H1 (cell line): Measurements from ENCODE around the gene OR10H1. TPM values are rescaled to one million over a fixed set of nuclear protein-coding genes. Genes with fewer than 3 reads are reported as not detected.
"Not testable (repeated sequence)": the region's sequence is repeated elsewhere in the genome, so short reads cannot be mapped to it uniquely, and the experiment has no call there.

Source experiments
- CTCF ChIA-PET: fragments of 300-600 bp; sonication (Branson Sonifier 250); formaldehyde crosslinking; loops from one replicate; lab custom pipeline; 2021; ENCODE audit not compliant: partially characterized antibody; lab: Charles Lee
- POLR2A ChIA-PET: fragments of 300-600 bp; sonication (Branson Sonifier 250); formaldehyde crosslinking; loops from one replicate; lab custom pipeline; 2021; ENCODE audit warnings: inconsistent platforms; ENCODE audit not compliant: partially characterized antibody; lab: Charles Lee
- DNase-seq, 2 experiments: peaks; one replicate each; pipeline versions ENCODE4 v3.0.0 to v3.0.0-alpha.2; 2010 to 2022; ENCODE audit warnings: low spot score in 2 of 2, low read depth in 1 of 2, mixed read lengths in 1 of 2
- FAIRE-seq: peaks from 2 replicates; lab custom pipeline; 2011; peaks lifted over from hg19 to GRCh38; lab: Jason Lieb, UNC
- H2AFZ ChIP-seq: 2 replicates; pipeline ENCODE4 v1.8.1; 2012; ENCODE audit warnings: low read length, inconsistent platforms
- H2AK5ac ChIP-seq: 2 replicates; pipeline ENCODE4 v1.6.1; 2013; ENCODE audit warnings: low read depth, low read length
- H2BK120ac ChIP-seq: replicated peaks from 2 replicates; pipeline ENCODE3; 2013; ENCODE audit warnings: low read depth, low read length, inconsistent platforms
- H2BK12ac ChIP-seq: 2 replicates; pipeline ENCODE4 v1.6.1; 2013; ENCODE audit warnings: low read depth, low read length
- H2BK15ac ChIP-seq: 2 replicates; pipeline ENCODE4 v1.6.1; 2013; ENCODE audit warnings: low read length
- H2BK20ac ChIP-seq: 2 replicates; pipeline ENCODE4 v1.6.1; 2013; ENCODE audit warnings: low read length
- H2BK5ac ChIP-seq: 2 replicates; pipeline ENCODE4 v1.6.1; 2013; ENCODE audit warnings: low read depth, low read length
- H3K14ac ChIP-seq: 2 replicates; pipeline ENCODE4 v1.6.1; 2013; ENCODE audit warnings: inconsistent platforms; ENCODE audit not compliant: insufficient read length
- H3K18ac ChIP-seq: 2 replicates; pipeline ENCODE4 v1.6.1; 2013; ENCODE audit warnings: low read length; ENCODE audit errors: extremely low read depth
- H3K23ac ChIP-seq: 2 replicates; pipeline ENCODE4 v1.6.1; 2013; ENCODE audit warnings: inconsistent platforms; ENCODE audit not compliant: insufficient read length
- H3K23me2 ChIP-seq: 2 replicates; pipeline ENCODE4 v1.6.1; 2013; ENCODE audit warnings: low read depth, low read length
- H3K27ac ChIP-seq: 2 replicates; pipeline ENCODE4 v1.6.1; 2011; ENCODE audit warnings: low read depth, low read length, inconsistent platforms
- H3K27me3 ChIP-seq, 4 experiments: replicated peaks in 1 of 4; 1 replicate in 1 of 4; 2 replicates in 3 of 4; pipeline versions ENCODE4 v1.6.1 to v1.8.1; 2011 to 2013; ENCODE audit warnings: low read length in 3 of 4, mild to moderate bottlenecking in 3 of 4, inconsistent platforms in 2 of 4, mixed read lengths in 2 of 4, moderate library complexity in 1 of 4; ENCODE audit not compliant: control insufficient read depth in 3 of 4, insufficient read depth in 3 of 4; ENCODE audit errors: extremely low read depth in 1 of 4
- H3K36me3 ChIP-seq, 4 experiments: 2 replicates each; pipeline versions ENCODE4 v1.6.1 to v1.8.1; 2011 to 2013; ENCODE audit warnings: mild to moderate bottlenecking in 4 of 4, low read length in 3 of 4, moderate library complexity in 2 of 4, control low read depth in 1 of 4, inconsistent platforms in 1 of 4; ENCODE audit not compliant: insufficient read depth in 4 of 4, control insufficient read depth in 2 of 4
- H3K4ac ChIP-seq: replicated peaks from 2 replicates; pipeline ENCODE3; 2013; ENCODE audit warnings: low read length, low read depth, mixed read lengths, inconsistent platforms; ENCODE audit not compliant: insufficient read length
- H3K4me1 ChIP-seq, 4 experiments: replicated peaks in 1 of 4; 1 replicate in 1 of 4; 2 replicates in 3 of 4; pipeline versions ENCODE4 v1.6.1 to v1.8.1; 2011 to 2013; ENCODE audit warnings: low read length in 3 of 4, inconsistent platforms in 2 of 4, mixed read lengths in 1 of 4; ENCODE audit not compliant: insufficient read depth in 4 of 4, control insufficient read depth in 3 of 4
- H3K4me2 ChIP-seq, 2 experiments: 2 replicates each; pipeline versions ENCODE4 v1.6.1 to v1.8.1; 2011 to 2013; ENCODE audit warnings: low read depth in 2 of 2, low read length in 2 of 2, control low read depth in 1 of 2, inconsistent platforms in 1 of 2, mild to moderate bottlenecking in 1 of 2; ENCODE audit not compliant: insufficient read depth in 1 of 2
- H3K4me3 ChIP-seq, 4 experiments: fragments of 200-600, 300-600 bp in 1 of 4; sonication (generic), shearing (Covaris generic), sonication (Bioruptor Twin) in 1 of 4; 2 replicates each; pipeline versions ENCODE4 v1.5.1 to v1.8.1; 2011 to 2016; ENCODE audit warnings: low read length in 4 of 4, low read depth in 3 of 4, control low read depth in 2 of 4, inconsistent platforms in 2 of 4, mild to moderate bottlenecking in 2 of 4, mixed read lengths in 1 of 4, moderate library complexity in 1 of 4; ENCODE audit not compliant: insufficient read depth in 2 of 4; ENCODE audit errors: extremely low read depth in 1 of 4
- H3K56ac ChIP-seq: replicated peaks from 2 replicates; pipeline ENCODE3; 2013; ENCODE audit warnings: low read depth, mild to moderate bottlenecking, mixed read lengths, low read length, inconsistent platforms; ENCODE audit not compliant: insufficient read length
- H3K79me1 ChIP-seq: 2 replicates; pipeline ENCODE4 v1.6.1; 2013; ENCODE audit warnings: low read depth, low read length, control low read depth
- H3K79me2 ChIP-seq, 2 experiments: 2 replicates each; pipeline versions ENCODE4 v1.6.1 to v1.8.1; 2012 to 2013; ENCODE audit warnings: low read length in 2 of 2, mild to moderate bottlenecking in 2 of 2, inconsistent platforms in 1 of 2; ENCODE audit not compliant: insufficient read depth in 2 of 2, control insufficient read depth in 1 of 2
- H3K9ac ChIP-seq, 4 experiments: replicated peaks in 1 of 4; 1 replicate in 1 of 4; 2 replicates in 3 of 4; pipeline versions ENCODE4 v1.6.1 to v1.8.1; 2011 to 2013; ENCODE audit warnings: low read depth in 3 of 4, low read length in 3 of 4, control low read depth in 2 of 4, mild to moderate bottlenecking in 2 of 4, moderate library complexity in 2 of 4, inconsistent platforms in 1 of 4; ENCODE audit errors: extremely low read depth in 1 of 4
- H3K9me3 ChIP-seq, 2 experiments: 2 replicates each; pipeline versions ENCODE4 v1.6.1 to v1.8.1; 2012 to 2013; ENCODE audit warnings: mild to moderate bottlenecking in 2 of 2, moderate library complexity in 2 of 2, control low read depth in 1 of 2, inconsistent platforms in 1 of 2, low read depth in 1 of 2, low read length in 1 of 2, mixed read lengths in 1 of 2; ENCODE audit not compliant: insufficient read depth in 2 of 2
- H4K20me1 ChIP-seq, 2 experiments: replicated peaks in 1 of 2; 2 replicates each; pipeline versions ENCODE3 to v1.8.1; 2011 to 2013; ENCODE audit warnings: inconsistent platforms in 2 of 2, low read length in 2 of 2, mild to moderate bottlenecking in 1 of 2; ENCODE audit not compliant: insufficient read depth in 2 of 2, control insufficient read depth in 1 of 2
- H4K5ac ChIP-seq: 2 replicates; pipeline ENCODE4 v1.6.1; 2013; ENCODE audit warnings: low read length, low read depth, mixed read lengths, inconsistent platforms; ENCODE audit not compliant: insufficient read length
- H4K8ac ChIP-seq: 2 replicates; pipeline ENCODE4 v1.8.0; 2013; ENCODE audit warnings: mild to moderate bottlenecking, moderate library complexity, low read length, inconsistent platforms; ENCODE audit not compliant: insufficient read depth; ENCODE audit errors: extremely low read depth
- H4K91ac ChIP-seq: replicated peaks from 2 replicates; pipeline ENCODE3; 2013; ENCODE audit warnings: low read length, mixed read lengths, inconsistent platforms; ENCODE audit not compliant: insufficient read length
- POLR2AphosphoS5 ChIP-seq: IDR thresholded peaks from 2 replicates; pipeline ENCODE4 v1.6.1; 2011; ENCODE audit warnings: low read depth, low read length
- SIN3A ChIP-seq, 2 experiments: IDR thresholded peaks in 1 of 2; conservative IDR thresholded peaks in 1 of 2; 2 replicates each; pipeline ENCODE4 v1.6.1; 2011 to 2012; ENCODE audit warnings: low read length in 2 of 2, improper control_type of control experiment in 1 of 2, low read depth in 1 of 2, mild to moderate bottlenecking in 1 of 2
- WGBS, 2 experiments: shearing (Covaris generic) in 1 of 2; methylation state at CpG; one replicate each; pipeline versions ENCODE4 v1.1.6 to v1.1.7; 2013 to 2015; ENCODE audit warnings: low lambda C conversion rate in 2 of 2, mixed read lengths in 2 of 2, inconsistent platforms in 1 of 2, low coverage in 1 of 2, missing lambda C conversion rate in 1 of 2; ENCODE audit not compliant: insufficient replicate concordance in 2 of 2, insufficient coverage in 1 of 2, insufficient read length in 1 of 2; ENCODE audit errors: extremely low coverage in 1 of 2, missing lambda C conversion rate in 1 of 2; 5-methylcytosine and 5-hydroxymethylcytosine counted together
- polyA plus RNA-seq, 7 experiments: library from polyadenylated mRNA; depleted of rRNA in 3 of 7; stranded (reverse) in 5 of 7; unstranded in 2 of 7; fragments of >200 nt in 5 of 7; fragments of 200-250 nt in 2 of 7; gene quantifications; 1 replicate in 5 of 7; 2 replicates in 1 of 7; 4 replicates in 1 of 7; pipeline versions ENCODE4 v1.2.1 to v1.2.3, GENCODE V29; 2011 to 2013; ENCODE audit warnings: missing spikeins in 2 of 7, mixed read lengths in 2 of 7
- total RNA-seq: library from RNA; stranded (reverse); fragmentation: NEBNext Ultra II Directional; extraction: Animal tissue kit (Norgen Biotek cat#: 25700); gene quantifications from 2 replicates; pipeline ENCODE4 v1.2.1, GENCODE V29; 2021
- TF ChIP-seq, protein P1 (sequence below), 3 experiments: IDR thresholded peaks; 1 replicate in 2 of 3; 2 replicates in 1 of 3; pipeline versions ENCODE4 v1.5.1 to v1.6.1; 2011; ENCODE audit warnings: low read length in 3 of 3, mild to moderate bottlenecking in 3 of 3, inconsistent platforms in 2 of 3, low read depth in 1 of 3, moderate library complexity in 1 of 3; ENCODE audit not compliant: insufficient read depth in 1 of 3; ENCODE audit errors: control extremely low read depth in 1 of 3

OR10H1 gene
- total and polyA plus RNA-seq, 2 of the 8 experiments (the other 6 are each of a cell fraction or from before 2014, with no cell fraction given): not detected

DNA sequence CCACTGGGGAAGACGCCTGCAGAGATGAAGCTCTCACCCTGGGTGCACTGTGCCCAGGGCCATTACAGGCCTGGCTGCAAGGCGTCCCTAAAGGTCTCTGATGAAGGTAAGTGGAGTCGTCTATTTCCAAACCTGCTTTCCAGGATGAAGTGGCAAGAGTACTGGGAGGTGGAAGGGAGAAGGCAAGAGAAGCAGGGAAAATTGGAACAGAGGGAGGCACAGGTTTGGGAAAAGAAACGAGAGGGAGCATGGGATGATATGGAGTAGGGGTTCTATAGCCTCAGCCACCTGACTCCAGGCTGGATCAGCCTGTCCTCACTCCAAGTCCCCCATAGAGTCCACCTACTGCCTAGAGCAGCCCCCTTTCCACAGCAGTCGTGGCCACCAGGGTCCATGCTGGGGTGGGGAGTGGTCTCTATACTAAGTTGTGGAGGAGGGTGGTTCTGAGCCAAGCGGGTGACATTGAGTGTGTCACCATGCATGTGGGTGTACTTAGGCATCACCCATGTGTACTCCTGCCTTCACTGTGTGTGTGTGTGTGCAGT lies 27.8 kb downstream of the OR10H1 start, which contains the start of gene OR10H5 (continued):
- TF ChIP-seq, protein P1, sequence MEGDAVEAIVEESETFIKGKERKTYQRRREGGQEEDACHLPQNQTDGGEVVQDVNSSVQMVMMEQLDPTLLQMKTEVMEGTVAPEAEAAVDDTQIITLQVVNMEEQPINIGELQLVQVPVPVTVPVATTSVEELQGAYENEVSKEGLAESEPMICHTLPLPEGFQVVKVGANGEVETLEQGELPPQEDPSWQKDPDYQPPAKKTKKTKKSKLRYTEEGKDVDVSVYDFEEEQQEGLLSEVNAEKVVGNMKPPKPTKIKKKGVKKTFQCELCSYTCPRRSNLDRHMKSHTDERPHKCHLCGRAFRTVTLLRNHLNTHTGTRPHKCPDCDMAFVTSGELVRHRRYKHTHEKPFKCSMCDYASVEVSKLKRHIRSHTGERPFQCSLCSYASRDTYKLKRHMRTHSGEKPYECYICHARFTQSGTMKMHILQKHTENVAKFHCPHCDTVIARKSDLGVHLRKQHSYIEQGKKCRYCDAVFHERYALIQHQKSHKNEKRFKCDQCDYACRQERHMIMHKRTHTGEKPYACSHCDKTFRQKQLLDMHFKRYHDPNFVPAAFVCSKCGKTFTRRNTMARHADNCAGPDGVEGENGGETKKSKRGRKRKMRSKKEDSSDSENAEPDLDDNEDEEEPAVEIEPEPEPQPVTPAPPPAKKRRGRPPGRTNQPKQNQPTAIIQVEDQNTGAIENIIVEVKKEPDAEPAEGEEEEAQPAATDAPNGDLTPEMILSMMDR (IDR thresholded peaks at IDR 0.05; ENCODE audit: control extremely low read depth in 1 of 3, insufficient read depth in 1 of 3, low read depth in 1 of 3, low read length in 3 of 3): no peak
- no peak for TF ChIP-seq SIN3A (conservative IDR thresholded peaks at IDR 0.05 in 1 of 2, IDR thresholded peaks at IDR 0.05 in 1 of 2; ENCODE audit: low read depth in 1 of 2, low read length in 2 of 2)
- no peak for TF ChIP-seq POLR2AphosphoS5

DNA sequence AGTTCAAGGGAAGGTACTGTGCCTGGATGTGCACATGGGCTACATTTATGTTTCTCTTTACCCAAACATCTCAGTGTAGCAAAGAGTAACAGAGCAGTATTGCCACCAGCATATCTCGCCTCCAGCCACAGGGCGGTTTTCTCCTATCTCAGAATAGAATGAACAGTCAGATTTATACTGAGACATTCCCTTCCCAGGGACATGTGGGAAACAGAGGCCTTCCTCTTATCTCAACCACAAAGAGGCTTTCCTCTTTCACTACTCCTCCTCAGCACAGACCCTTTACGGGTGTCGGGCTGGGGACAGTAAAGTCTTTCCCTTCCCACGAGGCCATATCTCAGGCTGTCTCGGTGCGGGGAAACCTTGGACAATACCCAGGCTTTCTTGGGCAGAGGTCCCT lies 32.6 kb downstream of the OR10H1 start:
- H3K56ac ChIP-seq, H2BK12ac ChIP-seq, H3K4ac ChIP-seq, H3K36me3 ChIP-seq, H3K27ac ChIP-seq, H2BK15ac ChIP-seq, H3K79me2 ChIP-seq, H2BK20ac ChIP-seq, H3K23ac ChIP-seq, H2AK5ac ChIP-seq, H3K23me2 ChIP-seq, H3K79me1 ChIP-seq, H4K91ac ChIP-seq, H2BK120ac ChIP-seq, H3K4me3 ChIP-seq, H3K18ac ChIP-seq, H3K4me2 ChIP-seq, H3K4me1 ChIP-seq, H3K27me3 ChIP-seq, POLR2A ChIA-PET, H3K14ac ChIP-seq, H2BK5ac ChIP-seq, H3K9ac ChIP-seq, H4K8ac ChIP-seq, FAIRE-seq, H4K5ac ChIP-seq, DNase-seq, H4K20me1 ChIP-seq, H2AFZ ChIP-seq, CTCF ChIA-PET: not testable (repeated sequence)
- WGBS, 2 experiments: 81% methylated on average over 7 of the region's 7 CpGs; no CpG with 5 or more reads in 1 of the 2 experiments
- H3K9me3 ChIP-seq: peaks cover 42 to 64% of the 10 kb centered on the region in 2 experiments
